Activated CD4-positive, alpha-beta T cell treated with anti-CD3 and anti-CD28 coated beads for 24 hours (primary cell): ENCODE data around the gene BGN.

ENCODE experiments used
- DNase-seq, 2 donors: peaks; one replicate each; pipeline ENCODE4 v3.0.0-alpha.2; 2020; ENCODE audit warnings: low read depth in 2 of 2

Gene BGN

DNA sequence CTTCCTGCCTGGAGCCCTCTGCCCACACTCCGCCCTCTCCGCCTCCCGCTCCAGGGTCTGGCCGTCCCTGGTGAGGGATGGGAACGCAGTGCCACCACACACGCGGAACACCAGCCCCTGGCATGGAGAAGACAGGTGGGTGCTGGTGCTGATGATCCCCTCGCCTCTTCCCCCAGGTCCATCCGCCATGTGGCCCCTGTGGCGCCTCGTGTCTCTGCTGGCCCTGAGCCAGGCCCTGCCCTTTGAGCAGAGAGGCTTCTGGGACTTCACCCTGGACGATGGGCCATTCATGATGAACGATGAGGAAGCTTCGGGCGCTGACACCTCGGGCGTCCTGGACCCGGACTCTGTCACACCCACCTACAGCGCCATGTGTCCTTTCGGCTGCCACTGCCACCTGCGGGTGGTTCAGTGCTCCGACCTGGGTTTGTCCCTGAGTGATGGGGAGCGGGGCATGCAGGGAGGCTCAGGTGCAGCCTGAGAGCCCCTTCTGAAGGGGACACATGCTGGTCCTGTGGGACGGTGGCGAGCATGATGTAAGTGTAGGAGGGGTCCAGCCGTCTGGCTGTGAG is 9.8 kb downstream of the BGN start:
- DNase-seq = no peak

DNA sequence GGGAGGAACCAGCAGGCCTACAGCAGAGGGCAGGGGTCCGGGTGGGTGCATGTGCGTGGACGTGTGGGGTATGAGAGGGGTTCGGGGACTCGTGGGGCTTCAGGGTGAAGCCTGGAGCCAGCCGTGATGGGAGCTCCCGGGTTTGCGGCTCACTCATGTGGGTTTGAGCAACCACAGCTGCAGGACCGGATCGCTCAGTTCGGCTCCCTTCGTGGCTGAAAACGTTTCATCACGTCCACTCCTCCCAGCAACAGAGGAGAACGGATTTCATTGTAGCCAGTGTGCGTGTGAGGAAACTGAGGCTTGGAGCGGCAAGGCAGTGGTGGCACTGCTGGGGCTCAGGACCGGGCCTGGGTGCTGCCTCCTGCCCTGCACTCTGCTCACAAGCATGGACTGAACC is 10.6 kb downstream of the BGN start:
- no peak for DNase-seq

- DNase-seq = peak; percentile 73 to 80
Observed at GRCh38 chrX:153507484-153508178, 12.9 kb downstream of the BGN start.

GRCh38 chrX:153509592-153509991 is 14.8 kb downstream of the BGN start:
- DNase-seq = no peak

- no peak for DNase-seq
Observed at GRCh38 chrX:153510383-153510782, 15.6 kb downstream of the BGN start.

DNA sequence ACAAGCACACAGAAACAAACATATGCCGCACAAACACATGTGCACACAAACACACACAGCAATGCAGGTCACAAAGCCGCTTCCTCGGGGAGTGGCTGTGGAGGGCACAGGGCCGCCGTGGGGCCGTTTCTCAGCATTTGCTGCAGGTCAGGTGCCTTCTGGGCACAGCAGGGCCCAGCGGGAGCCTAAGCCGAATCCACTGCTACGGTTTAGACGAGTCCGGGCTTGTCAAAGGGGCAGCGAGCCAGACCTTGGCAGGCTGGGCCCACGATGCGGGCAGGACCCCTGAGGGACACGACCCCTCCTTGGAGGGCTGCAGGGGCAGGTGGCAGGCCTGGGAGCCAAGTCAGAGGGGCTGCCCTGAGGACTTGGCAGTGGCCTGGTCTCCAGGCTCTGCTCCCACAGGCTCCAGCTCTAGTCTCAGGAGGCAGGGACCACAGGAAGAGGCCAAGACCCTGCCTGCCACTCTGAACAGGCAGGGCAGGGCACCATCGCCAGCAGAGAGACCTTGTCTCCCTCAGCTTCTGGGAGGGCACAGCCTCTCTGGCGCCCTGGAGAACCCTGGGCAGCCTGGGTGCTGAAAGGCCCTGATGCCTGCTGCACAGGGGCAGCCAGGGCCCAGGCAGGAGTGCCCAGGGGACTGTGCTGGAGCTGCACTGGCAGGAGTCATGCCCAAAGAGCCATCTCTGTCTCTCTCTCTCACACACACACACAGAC is 17.2 kb downstream of the BGN start:
- no peak for DNase-seq

GRCh38 chrX:153512501-153512893 is 17.7 kb downstream of the BGN start:
- DNase-seq = no peak

- DNase-seq = no peak
Observed at GRCh38 chrX:153513265-153513664, 18.5 kb downstream of the BGN start.

GRCh38 chrX:153514259-153514658 is 19.5 kb downstream of the BGN start:
- no peak for DNase-seq

DNA sequence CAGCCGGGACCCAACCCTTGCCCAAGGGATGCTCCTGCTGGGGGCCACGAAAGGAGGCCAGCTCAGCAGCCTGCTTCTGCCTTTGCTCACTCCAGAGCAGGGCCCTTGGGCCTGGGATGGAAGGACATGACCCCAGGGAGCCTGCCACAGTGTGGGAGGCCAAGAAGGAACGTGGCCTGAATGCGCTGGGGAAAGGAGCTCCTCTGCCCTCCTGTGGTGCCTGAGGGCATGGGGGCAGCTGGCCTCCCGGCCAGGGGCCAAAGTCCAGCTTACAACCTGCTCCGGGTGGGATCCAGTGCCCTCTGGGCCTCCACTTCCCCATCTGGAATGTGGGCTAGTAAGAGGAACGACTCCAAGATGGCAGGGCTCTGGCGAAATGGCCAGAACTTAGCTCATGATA is 20.7 kb downstream of the BGN start:
- no peak for DNase-seq

GRCh38 chrX:153516073-153516472 is 21.3 kb downstream of the BGN start:
- DNase-seq = no peak

DNA sequence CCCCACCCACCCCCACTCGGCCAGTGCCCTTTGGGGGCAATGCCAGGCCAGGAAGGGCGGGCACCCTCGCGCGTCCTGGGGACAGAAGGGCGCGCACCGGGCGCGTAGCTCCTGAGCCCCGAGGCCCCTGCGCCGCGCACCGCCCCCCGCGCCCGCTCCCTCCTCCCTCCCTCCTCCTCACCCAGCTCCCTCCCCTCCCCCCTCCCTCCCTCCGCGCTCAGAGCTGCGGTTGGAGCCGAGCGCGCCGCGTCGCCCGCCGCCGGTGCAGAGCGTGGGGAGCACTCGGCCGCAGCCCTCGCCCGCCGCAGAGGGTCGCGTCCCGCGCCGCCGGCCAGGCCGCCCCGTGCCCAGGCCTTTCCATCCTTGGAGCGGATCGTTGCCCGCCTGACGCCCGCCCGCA is 22.6 kb downstream of the BGN start, which contains the start of gene ATP2B3:
Gene ATP2B3, plus strand, starts transcription at position 220 of the 400 bp plus-strand sequence. CDS start 18,606 bp downstream, outside the sequence.
- DNase-seq = no peak

DNA sequence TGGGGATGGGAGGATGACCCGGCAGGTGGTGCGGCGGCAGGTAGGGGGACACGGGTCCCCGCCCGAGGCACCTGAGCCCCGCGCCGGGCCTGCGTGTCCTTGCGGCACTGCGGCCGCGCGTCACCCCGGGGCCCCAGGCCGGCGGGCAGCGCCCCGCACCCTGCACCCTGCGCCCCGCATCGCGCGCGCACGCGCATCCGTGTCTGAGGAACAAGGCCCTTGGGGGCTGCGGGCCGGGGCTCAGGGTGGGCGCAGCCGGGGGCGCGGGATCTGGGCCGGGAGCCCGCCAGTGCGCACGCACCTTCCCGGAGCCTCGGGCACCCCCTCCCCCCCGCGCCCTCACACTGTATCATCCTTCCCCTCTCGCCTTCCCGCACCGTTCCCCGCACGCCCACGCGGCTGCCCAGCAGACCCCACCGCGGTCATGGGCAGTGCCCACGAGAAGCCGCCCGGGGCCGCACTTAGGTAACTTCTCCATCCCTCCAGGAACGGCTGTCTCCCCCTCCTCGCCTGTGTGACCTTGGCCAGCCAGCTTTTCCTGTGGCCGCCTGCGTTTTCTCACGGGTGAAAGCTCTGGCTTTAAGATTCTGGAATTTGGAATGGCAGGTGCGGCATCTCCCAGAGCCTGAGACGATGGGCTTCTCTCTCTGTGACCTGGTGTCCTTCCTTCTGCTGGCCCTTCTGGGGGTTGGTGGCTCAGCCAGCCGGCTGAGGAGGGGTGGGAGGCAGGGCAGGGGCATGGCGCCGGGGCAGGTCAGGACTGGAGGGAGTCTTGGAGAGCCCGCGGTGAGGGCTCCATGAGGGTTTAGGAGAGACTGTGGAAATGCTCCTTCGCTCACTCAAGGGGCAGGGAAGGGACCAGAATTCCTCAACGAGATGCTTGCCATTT is 23.4 kb downstream of the BGN start:
- DNase-seq = no peak

DNA sequence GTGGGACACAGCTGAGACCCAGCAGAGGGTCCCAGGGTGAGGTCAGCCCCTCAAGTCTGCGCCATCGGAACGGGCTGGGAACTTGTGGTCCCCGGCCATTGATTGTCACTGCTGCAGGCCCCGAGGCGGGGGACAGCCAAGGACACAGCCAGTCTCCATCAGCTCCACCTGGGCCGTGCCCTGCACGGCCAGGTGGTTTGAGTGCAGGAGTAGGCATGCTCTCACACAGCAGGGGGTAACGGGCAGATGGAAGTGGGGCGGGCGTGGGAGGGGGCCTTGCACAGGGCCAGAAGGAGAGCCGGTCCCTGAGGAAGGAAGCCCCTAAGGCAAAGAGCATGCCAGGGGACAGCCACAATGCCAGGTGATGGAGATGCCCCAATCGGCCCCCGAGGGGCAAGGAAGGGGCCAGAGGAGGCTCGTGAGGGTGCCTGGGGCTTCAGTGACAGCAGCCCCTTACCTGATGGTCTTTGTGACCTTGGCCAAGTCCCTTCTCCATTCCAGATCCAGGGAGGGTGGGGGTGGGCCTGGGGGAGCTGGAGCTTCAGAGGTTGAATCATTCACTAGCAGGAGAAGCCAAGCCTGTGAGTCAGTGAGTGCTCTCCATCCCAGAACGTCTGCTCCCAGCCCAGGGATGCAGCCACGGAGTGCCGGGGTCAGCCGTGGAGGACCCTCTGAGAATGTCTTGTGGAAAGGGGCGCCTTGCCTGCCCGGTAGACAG is 24.9 kb downstream of the BGN start:
- DNase-seq = no peak

DNA sequence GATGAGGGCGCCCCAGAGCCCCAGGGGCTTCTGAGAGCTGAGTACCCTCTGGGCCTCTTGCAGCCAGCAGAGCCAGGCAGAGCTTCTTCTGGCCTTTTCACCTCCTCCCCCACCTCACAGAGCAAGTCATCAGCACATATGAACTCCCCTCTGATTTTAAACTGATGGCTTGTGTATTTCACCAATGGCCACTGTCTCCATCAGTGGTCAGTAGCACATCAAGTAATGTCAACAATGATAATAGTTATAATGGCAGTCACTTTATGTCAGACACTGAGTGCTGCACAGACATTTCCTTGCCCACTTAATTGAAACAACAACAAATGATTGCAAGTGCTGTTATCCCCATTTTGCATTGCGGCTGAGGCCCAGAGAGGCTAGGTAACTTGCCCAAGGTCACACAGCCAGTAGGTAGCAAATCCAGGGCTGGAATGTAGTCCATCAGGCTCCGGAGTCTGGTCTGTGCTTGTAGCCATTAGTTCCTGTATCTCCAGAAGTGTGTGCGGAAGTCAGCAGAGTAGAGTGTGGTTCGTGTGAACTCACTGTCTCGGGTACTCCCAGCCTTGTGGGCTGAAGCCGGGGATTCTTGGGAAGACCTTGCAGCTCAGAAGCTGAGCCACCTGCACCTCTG is 25.6 kb downstream of the BGN start:
- DNase-seq = no peak

GRCh38 chrX:153521034-153521433 is 26.3 kb downstream of the BGN start:
- no peak for DNase-seq

DNA sequence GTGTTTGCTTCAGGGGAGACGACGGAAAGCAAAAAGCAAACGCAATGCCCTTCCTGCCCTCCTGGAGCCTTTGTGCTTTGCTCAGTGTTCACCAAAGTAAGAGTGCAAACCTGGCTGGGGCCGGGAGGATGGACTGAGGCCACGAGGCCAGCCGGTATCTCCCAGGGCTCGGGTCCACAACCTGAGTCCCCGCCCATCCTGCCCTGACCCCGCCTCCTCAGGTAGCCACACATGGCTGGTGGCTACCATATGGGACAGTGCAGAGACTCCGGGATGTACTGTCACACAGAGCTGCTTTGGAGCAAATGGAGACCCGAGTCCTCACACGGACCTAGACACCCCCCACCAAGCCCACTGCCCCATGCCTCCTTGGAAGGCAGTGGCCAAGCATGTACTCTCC is 27.5 kb downstream of the BGN start:
- DNase-seq = no peak

DNA sequence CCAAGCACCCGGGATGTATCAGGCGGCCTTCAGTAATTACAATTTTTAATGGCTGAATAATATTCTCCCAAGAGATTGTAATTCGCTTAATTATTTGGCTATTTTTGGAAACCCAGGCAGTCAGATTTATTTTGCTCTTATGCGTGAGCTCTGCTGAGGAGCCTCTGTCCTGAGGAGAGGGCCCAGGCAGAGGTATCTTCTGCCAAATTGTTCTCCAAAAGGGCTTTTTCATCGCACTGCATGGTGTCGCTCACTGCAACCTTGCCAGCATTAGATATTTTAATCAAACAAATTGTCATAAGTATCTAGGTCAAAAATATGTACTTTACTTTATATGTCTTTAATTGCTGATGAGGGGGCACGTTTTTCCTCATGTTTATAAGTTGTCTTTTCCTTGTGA is 28.5 kb downstream of the BGN start:
- no peak for DNase-seq

GRCh38 chrX:153524234-153524633 is 29.5 kb downstream of the BGN start:
- DNase-seq = no peak

DNA sequence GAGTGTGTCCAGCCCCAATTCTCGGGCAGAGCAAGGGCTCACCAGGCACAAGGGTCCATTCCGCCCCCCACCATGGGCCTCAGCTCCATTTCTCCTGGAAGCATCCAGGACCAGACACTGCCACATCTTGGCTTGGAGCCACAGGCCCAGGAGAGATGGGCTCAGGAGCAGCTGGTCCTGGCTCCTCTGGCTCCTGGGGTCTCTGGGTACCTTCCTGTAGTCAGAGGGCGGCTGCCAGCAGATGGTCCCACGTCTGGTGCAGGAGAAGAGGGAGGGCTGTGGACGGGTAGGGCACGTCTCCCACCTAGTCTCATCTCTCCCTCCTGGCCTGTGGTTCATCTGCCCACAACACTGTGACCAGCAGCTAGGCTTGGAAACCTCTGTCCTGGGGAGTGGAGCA is 30.7 kb downstream of the BGN start:
- DNase-seq = no peak

DNA sequence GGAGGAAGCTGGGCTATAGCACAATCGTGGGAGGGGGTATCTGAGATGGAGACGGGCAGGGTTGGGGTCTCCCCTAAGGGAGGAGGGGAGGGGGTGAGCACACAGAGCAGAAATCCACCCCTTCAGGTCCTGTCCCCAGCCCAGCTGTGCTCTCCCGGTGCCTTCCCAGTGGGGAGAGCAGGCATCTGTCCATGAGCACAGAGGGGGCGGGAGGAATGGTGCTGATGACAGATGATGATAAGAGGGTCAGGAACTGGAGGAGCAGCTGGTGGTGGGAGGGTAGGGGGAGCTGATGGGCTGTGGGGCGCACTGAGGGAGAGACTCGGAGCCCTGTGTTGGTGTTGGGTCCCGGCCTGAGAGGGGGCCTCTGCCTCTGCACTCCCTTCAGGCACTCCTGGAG is 31.3 kb downstream of the BGN start:
- DNase-seq = no peak
